BLaER1 (cell line): ENCODE measurements around the gene CC2D2B.
"Not testable (repeated sequence)": the region's sequence is repeated elsewhere in the genome, so short reads cannot be mapped to it uniquely, and the experiment has no call there.

Experiments
- H3K27ac ChIP-seq: shearing (Covaris generic); formaldehyde crosslinking; 2 replicates; pipeline ENCODE4 v1.8.1; 2022
- H3K27me3 ChIP-seq: shearing (Covaris generic); formaldehyde crosslinking; 2 replicates; pipeline ENCODE4 v1.8.1; 2022
- H3K36me3 ChIP-seq: shearing (Covaris generic); formaldehyde crosslinking; 2 replicates; pipeline ENCODE4 v1.8.1; 2022
- H3K4me1 ChIP-seq: shearing (Covaris generic); formaldehyde crosslinking; 2 replicates; pipeline ENCODE4 v1.8.1; 2022
- H3K4me2 ChIP-seq: shearing (Covaris generic); formaldehyde crosslinking; 2 replicates; pipeline ENCODE4 v1.8.1; 2022
- H3K4me3 ChIP-seq: shearing (Covaris generic); formaldehyde crosslinking; 2 replicates; pipeline ENCODE4 v1.8.1; 2022
- H3K9ac ChIP-seq: shearing (Covaris generic); formaldehyde crosslinking; 2 replicates; pipeline ENCODE4 v1.8.1; 2022
- H3K9me3 ChIP-seq: shearing (Covaris generic); formaldehyde crosslinking; 2 replicates; pipeline ENCODE4 v1.8.1; 2022
- H4K20me1 ChIP-seq: shearing (Covaris generic); formaldehyde crosslinking; 2 replicates; pipeline ENCODE4 v1.8.1; 2022
- Cebpa-rat ChIP-seq: shearing (Covaris generic); IDR thresholded peaks from 2 replicates; pipeline ENCODE4 v1.8.1; 2022

The CC2D2B gene

DNA sequence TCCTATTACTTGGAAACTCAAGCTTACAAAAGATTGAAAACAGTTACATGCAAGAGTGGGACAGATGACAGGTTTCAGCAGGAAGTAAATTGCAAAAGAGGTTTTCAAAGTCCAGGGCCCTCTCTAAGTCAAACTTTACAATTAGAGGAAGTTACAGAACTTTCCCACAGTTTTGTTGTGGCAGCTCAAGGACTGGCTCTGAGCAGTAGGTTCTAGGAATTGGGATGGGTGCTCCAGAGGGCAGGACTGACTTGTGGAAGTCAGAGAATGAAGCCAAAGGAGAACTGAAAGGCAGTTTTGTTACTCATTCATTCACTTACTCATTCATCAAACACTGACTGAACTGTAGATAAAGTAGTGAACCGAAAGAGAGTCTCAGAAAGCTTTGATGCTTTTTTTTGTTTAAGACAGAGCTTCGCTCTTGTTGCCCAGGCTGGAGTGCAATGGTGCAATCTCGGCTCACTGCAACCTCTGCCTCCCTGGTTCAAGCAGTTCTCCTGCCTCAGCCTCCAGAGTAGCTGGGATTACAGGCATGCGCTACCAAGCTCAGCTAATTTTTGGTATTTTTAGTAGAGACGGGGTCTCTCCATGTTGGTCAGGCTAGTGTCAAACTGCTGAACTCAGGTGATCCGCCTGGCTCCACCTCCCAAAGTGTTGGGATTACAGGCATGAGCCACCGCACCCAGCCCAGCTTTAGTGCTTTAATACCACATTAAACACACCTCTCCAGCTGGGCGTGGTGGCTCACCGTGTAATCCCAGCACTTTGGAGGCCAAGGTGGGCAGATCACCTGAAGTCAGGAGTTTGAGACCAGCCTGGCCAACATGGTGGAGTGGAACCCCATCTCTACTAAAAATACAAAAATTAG, 68.8 kb downstream of the CC2D2B start:
- TF ChIP-seq Cebpa-rat: no peak
- Histone ChIP-seq H4K20me1 (no peaks in the 10 kb centered on the region), H3K4me2 (no peak overlapping the region), H3K9me3 (no peaks in the 10 kb centered on the region), H3K4me1 (no peaks in the 10 kb centered on the region), H3K27ac (no peak overlapping the region), H3K27me3 (no peaks in the 10 kb centered on the region), H3K36me3 (no peaks in the 10 kb centered on the region), H3K9ac (no peak overlapping the region), H3K4me3 (no peak overlapping the region)

DNA sequence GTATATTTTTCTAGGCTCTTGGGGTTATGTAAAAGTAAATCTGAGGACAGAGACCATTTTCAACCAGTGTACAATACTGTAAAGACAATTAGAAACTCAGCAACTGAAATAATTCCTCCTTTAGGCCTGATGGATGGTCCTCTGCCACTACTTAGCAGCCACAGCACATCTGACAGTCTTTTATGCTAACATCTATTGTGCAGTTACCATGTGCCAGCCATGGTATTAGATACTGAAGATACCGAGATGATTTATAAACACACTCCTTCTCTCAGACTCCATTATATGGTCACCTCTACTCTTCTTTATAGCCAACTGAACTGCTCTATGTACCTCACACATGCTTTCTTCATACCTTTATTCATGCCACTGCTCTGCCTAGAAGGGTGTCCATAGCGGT, 74.4 kb downstream of the CC2D2B start:
- no peak overlapping the region for H3K9ac ChIP-seq

DNA sequence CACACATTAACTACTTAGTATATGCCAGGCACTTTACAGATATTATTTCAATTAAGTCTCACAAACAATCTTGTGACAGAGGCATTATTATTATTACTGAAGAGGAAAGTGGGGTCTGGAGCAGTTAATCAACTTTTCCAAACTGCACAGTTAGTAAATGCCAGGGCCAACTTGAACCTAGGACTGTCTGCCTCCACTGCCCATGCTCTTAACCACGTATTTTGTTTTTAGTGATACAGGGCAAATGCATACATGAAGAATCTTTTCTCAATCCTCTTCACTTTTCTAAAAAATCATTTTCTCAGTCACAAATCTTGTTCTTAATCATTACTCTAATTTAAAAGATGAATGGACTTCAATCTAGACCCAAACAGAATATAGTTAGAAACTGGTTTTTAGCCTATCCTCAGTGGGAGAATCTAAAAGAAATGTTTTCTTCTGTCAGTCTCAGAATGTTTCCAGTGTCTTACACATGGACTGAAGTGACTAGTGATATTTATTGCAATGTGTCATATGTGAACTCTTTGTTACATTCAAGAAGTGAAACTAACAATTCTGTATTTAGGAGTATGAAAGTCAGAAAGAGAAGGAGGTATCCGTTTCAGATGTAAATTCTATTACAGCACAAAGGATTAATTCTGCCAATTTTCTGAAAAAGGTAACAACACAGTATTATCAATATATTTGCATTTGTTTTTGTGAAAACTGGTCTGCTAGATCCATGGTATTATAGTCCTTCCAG, 80.1 kb downstream of the CC2D2B start:
- no peak overlapping the region for H3K4me3 ChIP-seq
- H3K27ac ChIP-seq: 0 out of 2 replicates have a peak overlapping the region, but pooled peaks have one; percentile 20
- no peak overlapping the region for H3K9ac ChIP-seq
- no peaks in the 10 kb centered on the region for H3K4me1 ChIP-seq
- no peaks in the 10 kb centered on the region for H3K9me3 ChIP-seq
- H3K27me3 ChIP-seq: no peaks in the 10 kb centered on the region
- H4K20me1 ChIP-seq: no peaks in the 10 kb centered on the region
- no peaks in the 10 kb centered on the region for H3K36me3 ChIP-seq
- 0 out of 2 replicates have a peak overlapping the region, but pooled peaks have one; percentile 25 for H3K4me2 ChIP-seq
- no peak for TF ChIP-seq Cebpa-rat

More for the DNA sequence above, 74.4 kb downstream of the CC2D2B start:
- no peaks in the 10 kb centered on the region for H3K9me3 ChIP-seq
- no peak overlapping the region for H3K4me2 ChIP-seq
- no peak overlapping the region for H3K27ac ChIP-seq
- H3K4me3 ChIP-seq: no peak overlapping the region
- no peaks in the 10 kb centered on the region for H4K20me1 ChIP-seq
- no peaks in the 10 kb centered on the region for H3K36me3 ChIP-seq
- H3K4me1 ChIP-seq: no peaks in the 10 kb centered on the region
- H3K27me3 ChIP-seq: no peaks in the 10 kb centered on the region
- TF ChIP-seq Cebpa-rat: no peak

DNA sequence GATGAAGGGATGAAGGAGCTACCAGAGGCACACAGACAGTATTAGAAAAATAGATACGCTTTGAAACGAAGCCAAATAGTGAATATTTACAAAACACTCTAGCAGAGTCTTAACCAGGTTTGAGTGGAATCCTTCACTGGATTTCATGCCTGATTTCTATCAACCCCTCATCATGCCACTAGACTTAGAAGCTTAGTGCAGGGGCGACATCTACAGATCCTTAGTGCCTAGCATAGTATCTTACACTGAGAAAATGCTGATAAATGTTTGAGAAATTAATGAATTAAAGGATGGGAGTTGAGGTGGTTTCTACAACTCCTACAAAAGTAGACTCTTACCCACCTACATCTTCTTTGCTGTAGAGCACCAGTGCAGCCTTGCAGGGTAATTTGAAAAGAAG, 80.9 kb downstream of the CC2D2B start:
- no peak overlapping the region for H3K4me3 ChIP-seq
- no peaks in the 10 kb centered on the region for H4K20me1 ChIP-seq
- no peak overlapping the region for H3K4me2 ChIP-seq
- no peaks in the 10 kb centered on the region for H3K9me3 ChIP-seq
- H3K27me3 ChIP-seq: no peaks in the 10 kb centered on the region
- H3K9ac ChIP-seq: no peak overlapping the region
- no peak overlapping the region for H3K27ac ChIP-seq
- H3K36me3 ChIP-seq: no peaks in the 10 kb centered on the region
- no peak for TF ChIP-seq Cebpa-rat
- no peaks in the 10 kb centered on the region for H3K4me1 ChIP-seq

DNA sequence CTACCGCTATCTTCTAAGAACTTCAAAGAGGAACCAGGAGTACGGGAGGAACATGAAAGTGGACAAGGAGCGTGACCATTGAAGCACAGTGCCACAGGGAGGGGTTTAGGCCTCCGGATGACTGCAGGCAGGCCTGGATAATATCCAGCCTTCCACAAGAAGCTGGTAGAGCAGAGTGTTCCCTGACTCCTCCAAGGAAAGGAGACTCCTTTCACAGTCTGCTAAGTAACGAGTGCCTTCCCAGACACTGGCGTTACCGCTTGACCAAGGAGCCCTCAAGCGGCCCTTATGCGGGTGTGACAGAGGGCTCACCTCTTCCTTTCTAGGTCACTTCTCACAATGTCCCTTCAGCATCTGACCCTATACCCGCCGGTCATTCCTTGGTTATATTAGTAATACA, 86.6 kb downstream of the CC2D2B start:
- H3K9ac ChIP-seq, H3K27ac ChIP-seq, H3K36me3 ChIP-seq, H3K9me3 ChIP-seq, H3K4me2 ChIP-seq, H4K20me1 ChIP-seq, H3K4me3 ChIP-seq, H3K4me1 ChIP-seq, H3K27me3 ChIP-seq: not testable (repeated sequence)

DNA sequence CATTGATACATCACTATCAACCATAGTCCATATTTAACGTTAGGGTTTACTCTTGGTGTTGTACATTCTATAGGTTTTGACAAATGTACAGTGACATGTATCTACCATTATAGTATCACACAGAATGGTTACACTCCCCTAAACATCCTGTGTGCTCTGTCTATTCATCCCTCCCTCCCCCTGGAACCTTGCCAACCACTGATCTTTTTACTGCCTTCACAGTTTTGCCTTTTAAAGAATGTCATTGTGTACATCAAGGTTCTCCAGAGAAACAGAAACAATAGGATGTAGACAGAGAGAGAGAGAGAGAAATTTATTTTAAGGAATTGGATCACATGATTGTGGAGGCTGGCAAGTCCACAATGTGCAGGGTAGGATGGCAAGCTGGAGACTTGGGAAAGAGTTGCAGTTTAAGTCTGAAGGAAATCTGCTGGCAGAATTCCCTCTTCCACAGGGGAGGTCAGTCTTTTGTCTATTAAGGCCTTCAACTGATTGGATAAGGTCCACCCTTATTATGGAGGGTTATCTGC, 90.5 kb downstream of the CC2D2B start:
- Histone ChIP-seq H3K4me2 (no peak overlapping the region), H3K27me3 (no peaks in the 10 kb centered on the region), H3K9me3 (no peaks in the 10 kb centered on the region), H3K9ac (no peak overlapping the region), H3K27ac (no peak overlapping the region), H3K4me3 (no peak overlapping the region), H3K36me3 (no peaks in the 10 kb centered on the region), H4K20me1 (no peaks in the 10 kb centered on the region), H3K4me1 (no peaks in the 10 kb centered on the region)
- no peak for TF ChIP-seq Cebpa-rat

DNA sequence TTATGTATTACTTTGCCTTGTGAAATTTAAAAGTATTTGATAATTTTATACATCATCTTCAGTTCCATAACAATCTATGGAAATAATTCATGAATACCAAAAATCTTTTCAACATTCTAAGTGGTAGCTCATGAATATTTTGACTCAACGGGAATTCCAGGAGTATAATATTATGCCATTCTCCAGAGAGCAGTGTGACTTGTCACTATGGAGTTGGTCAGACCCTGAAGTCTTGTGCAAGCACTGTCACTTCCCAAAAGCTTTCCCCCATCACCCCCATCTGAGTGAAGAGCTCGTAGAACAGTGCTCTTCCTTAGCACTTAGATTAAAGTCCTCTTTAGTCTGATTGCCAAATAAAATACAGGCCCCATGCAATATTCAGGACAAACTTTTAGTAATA, 106.2 kb downstream of the CC2D2B start:
- Histone ChIP-seq H3K4me2 (no peak overlapping the region), H3K36me3 (no peaks in the 10 kb centered on the region), H3K27me3 (no peaks in the 10 kb centered on the region), H3K9ac (no peak overlapping the region), H3K4me1 (peaks cover 10% of the 10 kb centered on the region), H3K27ac (no peak overlapping the region), H3K4me3 (no peak overlapping the region), H3K9me3 (no peaks in the 10 kb centered on the region), H4K20me1 (no peaks in the 10 kb centered on the region)
- TF ChIP-seq Cebpa-rat: no peak

DNA sequence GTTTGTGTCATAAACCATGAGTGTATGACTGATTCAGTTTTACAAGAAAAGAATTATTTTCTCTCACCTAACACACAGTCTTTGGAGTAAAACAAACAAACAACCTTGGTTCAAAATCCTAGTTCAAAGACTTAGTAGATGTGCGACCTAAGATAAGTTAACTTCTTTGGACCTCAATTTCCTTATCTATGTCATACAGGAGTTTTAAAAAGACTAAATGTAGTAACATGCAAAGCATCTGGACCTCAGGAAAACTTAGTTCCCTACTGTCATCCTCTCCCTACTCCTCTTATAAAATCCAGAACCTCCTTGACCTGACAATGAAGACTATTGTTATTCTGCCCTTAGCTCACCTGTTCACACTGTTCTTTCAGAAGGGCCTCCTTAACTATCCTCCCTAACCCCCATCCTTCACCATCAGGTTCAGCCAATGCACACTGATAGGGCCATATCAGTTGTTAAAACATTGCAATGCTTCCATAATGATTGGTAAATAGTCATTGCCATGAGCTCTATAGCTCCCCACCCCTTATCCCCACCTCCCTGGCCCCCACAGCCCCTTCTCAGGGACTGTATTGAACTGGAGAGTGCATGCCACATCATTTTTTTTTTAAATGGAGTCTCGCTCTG, 106.8 kb downstream of the CC2D2B start:
- peaks cover 10% of the 10 kb centered on the region for H3K4me1 ChIP-seq
- H4K20me1 ChIP-seq: no peaks in the 10 kb centered on the region
- no peak overlapping the region for H3K27ac ChIP-seq
- H3K9ac ChIP-seq: no peak overlapping the region
- H3K4me3 ChIP-seq: no peak overlapping the region
- no peaks in the 10 kb centered on the region for H3K9me3 ChIP-seq
- no peaks in the 10 kb centered on the region for H3K27me3 ChIP-seq
- no peaks in the 10 kb centered on the region for H3K36me3 ChIP-seq
- no peak for TF ChIP-seq Cebpa-rat
- H3K4me2 ChIP-seq: no peak overlapping the region

DNA sequence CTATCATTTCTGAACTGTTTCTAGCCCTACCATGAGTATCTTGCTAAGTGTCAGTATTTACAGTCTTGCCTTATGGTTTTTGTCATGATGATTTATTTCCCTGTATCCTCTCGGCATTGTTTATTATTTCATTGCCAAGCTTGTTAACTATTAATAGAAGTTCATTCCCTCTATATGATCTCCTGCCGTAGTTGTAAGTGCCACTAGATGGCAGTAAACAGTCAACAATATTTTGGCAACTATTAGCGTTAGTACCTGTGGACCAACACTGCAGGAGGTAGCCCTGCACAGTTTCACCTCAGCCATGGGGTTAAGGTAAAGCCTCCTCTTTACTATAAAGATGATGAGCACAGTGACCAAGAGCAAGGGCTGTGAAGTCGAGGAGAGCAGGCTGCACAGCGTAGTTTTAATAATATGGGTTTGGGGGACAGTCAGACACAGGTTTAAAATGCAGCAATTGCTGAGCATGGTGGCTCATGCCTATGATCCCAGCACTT, 109.5 kb downstream of the CC2D2B start:
- no peaks in the 10 kb centered on the region for H3K36me3 ChIP-seq
- no peaks in the 10 kb centered on the region for H3K27me3 ChIP-seq
- no peaks in the 10 kb centered on the region for H4K20me1 ChIP-seq
- H3K4me2 ChIP-seq: no peak overlapping the region
- H3K4me3 ChIP-seq: no peak overlapping the region
- H3K4me1 ChIP-seq: peaks cover 10% of the 10 kb centered on the region
- no peaks in the 10 kb centered on the region for H3K9me3 ChIP-seq
- no peak overlapping the region for H3K27ac ChIP-seq
- H3K9ac ChIP-seq: no peak overlapping the region
- TF ChIP-seq Cebpa-rat: no peak

DNA sequence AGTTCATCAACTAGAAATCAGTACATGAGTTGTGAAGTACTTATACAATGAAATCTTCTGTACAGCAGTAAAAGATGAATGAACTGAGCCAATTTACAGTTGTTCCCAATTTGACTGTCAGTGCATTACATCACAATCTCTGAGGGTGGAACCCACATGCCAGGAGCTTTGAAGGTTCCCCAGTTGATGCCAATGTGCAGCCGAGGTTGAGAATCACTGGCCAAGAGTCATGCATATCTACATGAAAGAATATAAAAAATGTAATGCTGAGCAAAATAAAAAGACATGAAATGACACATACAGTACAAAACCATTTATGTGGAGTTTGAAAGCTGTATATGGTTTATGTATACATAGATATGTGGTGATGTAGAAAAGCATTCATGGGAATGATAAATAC, 113.6 kb downstream of the CC2D2B start:
- H3K9me3 ChIP-seq: no peaks in the 10 kb centered on the region
- no peaks in the 10 kb centered on the region for H3K27me3 ChIP-seq
- H3K4me1 ChIP-seq: peaks cover 10% of the 10 kb centered on the region
- H3K27ac ChIP-seq: no peak overlapping the region
- no peak for TF ChIP-seq Cebpa-rat
- H3K4me3 ChIP-seq: no peak overlapping the region
- H3K9ac ChIP-seq: no peak overlapping the region
- no peaks in the 10 kb centered on the region for H3K36me3 ChIP-seq
- H4K20me1 ChIP-seq: no peaks in the 10 kb centered on the region
- H3K4me2 ChIP-seq: no peak overlapping the region
